ENCODE results near the gene NPRL2.

The NPRL2 gene

DNA sequence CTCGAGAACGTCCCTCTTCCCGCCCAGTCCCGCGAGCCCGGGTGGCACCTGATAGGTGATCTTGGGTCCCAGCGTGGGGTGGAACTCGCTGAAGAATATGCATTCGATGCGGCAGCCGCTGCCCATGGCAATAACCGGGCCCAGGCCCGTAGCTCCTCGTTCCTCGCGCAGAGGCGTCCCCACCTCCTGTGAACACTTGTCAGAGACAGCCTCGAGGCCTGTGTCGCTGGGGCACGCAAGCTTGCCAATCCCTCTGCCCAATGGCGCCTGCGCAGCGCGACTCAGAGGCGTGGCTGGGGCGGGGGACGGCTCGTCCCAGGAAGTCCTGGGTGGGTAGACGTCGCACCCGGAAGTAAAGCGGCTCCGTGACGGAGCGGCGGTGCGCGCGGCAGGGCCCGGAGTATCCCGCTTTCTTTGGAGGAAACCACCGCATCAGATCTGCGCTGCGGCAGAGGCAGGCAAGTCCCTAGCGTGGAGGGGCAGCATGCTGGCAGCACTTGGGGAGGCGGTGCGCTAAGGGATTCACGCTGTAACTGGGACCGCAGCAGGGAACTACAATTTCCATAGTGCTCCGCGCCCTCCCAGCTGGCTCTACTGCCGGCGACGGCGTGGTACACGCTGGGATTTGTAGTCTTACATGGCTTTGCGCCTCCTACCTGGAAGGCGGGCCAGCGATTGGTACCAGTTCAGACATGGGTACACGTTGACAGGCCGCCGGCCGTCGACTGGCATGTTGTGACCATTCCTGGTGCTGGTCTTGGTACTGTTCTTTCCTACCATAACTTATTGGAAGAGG lies at the start of gene NPRL2, which contains the start of gene CYB561D2:
TSS of gene NPRL2 (minus strand) at position 249 of the 796 bp plus-strand sequence. CDS start at position 126, 123 bp downstream.
TSS of gene CYB561D2 (plus strand) at position 336 of the 796 bp plus-strand sequence. CDS start 572 bp downstream, outside the sequence.
- peak; percentile 91 for ATAC-seq
- DNase-seq: peak; percentile 99

DNA sequence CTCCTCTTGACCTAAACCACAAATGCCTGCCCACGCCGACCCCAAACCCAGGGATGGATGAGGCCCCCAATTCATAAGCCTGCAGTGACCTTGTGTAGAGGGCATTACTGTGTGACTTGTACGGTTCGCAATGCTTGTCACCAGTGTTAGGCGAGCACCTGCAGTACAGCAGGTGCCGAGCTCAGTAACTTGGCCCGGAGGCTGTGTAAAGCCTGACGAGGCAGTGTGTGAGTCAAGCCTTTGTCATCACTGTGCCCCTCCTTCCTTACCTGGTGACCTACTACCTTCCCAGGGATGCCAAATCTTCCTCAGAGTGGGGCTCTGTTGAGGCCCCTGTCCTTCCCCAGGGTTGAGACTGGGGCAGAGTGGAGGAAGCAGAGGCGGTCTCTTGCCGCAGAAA lies 45.9 kb upstream of the NPRL2 start:
- ATAC-seq: no peak
- no peak for DNase-seq

DNA sequence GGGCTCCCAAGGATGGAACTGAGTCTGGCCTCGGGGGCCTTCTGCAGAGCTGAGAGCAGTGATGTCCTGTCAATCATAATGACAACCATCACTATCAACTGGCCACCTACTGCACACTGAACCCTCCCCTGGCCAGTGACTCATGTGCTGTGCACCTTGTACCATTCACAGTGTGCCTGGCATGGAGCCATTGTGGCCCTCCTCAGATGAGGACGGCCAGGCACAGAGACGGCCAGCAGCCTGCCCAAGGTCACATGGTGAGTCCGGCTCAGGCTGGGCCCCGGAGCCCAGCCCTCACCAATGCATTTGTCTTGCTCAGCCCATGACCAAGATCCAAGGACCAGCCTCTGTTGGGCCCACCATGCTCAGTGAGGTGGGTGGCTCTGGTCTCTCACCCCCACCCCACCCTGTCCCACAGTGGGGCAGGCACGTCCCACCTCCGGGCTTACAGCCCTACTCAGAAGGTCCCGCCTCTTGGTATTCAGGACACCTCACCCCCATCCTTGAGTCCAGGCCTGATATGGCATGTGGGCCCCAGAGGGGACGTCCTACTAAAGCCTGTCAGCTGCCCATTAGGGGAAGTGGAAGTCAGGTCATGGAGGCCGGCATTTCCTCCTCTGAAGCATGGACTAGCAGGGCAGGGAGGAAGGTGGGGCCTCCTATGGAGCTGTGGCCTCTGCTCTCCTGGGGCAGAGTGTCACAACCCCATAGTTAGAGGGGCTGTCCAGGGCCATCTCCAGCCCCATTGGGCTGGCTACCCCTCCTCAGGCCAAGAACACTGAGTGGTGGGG lies 44.7 kb upstream of the NPRL2 start:
- no peak for ATAC-seq
- DNase-seq: no peak

DNA sequence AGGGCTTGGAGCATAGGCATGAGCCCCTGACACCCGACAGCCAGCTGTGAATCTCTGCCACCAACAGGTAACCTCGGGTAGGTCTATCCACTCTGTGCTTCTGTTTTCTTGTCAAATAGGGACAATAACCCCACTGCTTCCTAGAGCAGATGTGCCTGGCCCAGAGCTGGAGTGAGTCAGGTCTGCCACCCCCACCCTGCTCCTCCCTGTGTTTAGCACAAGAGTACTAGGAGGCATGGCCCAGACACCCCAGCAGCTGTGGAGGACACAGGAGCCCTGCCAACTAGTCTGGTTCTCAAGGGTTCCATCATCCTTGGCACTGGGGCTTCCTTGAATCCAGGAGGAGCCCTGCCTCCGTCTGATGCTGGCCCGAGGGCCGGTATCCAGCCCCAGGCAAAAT lies 42.5 kb upstream of the NPRL2 start:
- ATAC-seq (no peak), DNase-seq (no peak)

DNA sequence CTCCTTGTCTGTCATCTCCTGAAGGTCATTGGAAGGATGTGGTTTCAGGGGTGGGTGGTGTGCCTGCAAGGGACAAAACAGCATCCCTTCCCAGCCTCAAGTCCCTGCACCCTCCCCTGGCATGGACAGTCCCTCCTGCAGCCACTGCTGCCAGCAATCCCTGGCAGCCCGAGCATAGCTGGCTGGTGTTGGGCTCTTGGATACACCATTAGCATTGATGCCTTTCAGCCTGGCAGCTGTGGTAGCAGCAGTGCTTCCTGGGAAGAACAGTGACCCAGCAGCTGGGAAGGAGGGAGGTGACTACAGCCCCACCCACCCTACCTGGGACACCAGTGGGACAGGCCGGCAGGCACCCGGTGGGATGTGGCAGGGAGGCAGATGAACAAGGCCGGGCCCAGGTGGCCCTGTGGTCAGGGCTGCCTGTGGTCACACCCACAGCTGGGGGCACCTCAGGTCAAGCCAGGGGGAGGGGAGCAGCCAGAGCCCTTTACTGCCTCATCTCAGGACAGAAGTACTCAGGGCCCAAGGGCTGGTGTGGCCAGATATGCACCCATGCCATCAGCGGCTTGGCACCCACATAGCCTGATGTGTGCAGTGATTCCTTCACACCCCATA lies 41.6 kb upstream of the NPRL2 start:
- DNase-seq: no peak
- no peak for ATAC-seq

DNA sequence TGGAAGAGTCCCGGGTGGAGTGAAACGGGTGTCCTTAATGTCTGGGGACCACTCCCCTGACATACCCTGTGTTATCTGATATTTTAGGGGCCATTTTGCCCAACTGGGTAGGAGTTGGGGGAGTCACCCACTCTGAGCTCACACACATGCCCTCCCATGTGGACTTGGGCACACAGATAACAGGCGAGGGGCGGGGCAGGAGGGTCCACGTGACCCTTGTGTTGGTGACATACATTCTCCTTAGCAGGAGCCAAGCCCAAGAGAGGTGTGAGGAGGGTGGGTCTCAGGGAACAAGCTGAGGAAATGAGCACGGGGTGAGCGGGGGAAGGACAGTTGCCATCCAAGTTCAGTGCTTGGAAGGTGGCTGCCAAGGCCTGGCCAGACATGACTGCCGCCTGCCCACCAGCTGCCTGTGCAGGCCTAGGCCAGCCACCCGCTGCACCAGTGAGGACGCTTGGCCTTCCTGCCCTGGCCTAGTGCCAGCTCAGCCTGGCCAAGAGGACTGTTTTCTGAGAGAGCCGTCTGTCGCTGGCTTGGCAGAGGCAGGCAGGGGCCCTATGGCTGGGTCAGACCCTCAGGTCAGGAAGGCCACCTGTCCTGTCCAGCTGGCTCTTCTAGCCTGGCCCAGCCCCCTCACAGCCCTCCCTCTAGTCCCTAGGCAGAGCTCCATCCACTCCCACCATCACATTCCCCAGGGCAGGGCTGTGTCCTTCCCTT lies 40.1 kb upstream of the NPRL2 start:
- ATAC-seq (no peak), DNase-seq (no peak)

DNA sequence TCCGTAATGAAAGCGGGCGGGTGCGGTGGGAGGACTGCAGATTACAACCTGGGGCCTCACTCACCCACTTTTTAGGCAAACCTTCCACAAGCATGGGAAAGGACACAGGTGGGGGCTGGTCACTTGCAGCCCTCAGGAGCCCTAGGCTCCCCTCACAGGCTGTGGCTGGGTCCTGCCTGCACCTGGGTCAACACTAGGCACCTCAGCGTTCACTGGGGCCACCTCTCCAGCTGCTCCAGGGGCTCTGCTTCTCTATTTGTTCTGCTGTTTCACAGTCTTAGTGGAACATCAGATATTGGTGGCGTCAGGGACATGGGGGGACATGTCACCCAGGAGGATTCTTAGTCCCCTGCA lies 38.8 kb upstream of the NPRL2 start:
- ATAC-seq: no peak
- no peak for DNase-seq

DNA sequence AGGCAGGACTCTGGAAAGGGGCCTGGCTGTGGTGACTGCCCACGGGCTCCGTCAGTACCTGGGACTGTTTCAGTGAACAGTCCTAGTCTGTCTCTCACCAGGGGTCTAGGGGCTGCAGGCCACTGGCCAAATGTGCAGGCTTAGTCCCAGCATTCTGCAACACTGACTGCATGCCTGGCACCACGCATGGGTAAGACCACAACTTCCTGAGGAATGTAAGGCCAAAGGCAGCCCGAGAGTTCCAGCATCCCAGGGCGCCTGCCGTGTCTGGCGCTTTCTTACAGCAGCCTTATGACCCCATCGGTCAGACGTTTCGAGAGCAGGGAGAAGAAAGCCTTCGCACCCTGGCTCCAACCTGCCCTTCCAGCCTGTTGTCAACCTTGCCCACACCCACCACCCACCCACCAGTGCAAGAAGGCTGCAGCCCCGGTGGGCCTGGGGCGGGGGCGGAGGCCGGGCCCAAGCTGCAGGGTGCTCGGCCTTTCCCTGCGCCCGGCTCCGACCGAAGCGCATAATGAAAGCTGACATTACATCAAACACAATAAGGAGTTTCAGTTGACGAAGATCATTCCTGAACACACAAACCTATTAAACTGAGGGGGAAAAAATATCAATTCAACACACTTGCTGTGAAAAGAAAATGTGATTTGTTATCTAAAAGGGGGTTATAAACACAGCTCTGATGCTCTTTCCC lies 38.3 kb upstream of the NPRL2 start:
- ATAC-seq (no peak), DNase-seq (no peak)

DNA sequence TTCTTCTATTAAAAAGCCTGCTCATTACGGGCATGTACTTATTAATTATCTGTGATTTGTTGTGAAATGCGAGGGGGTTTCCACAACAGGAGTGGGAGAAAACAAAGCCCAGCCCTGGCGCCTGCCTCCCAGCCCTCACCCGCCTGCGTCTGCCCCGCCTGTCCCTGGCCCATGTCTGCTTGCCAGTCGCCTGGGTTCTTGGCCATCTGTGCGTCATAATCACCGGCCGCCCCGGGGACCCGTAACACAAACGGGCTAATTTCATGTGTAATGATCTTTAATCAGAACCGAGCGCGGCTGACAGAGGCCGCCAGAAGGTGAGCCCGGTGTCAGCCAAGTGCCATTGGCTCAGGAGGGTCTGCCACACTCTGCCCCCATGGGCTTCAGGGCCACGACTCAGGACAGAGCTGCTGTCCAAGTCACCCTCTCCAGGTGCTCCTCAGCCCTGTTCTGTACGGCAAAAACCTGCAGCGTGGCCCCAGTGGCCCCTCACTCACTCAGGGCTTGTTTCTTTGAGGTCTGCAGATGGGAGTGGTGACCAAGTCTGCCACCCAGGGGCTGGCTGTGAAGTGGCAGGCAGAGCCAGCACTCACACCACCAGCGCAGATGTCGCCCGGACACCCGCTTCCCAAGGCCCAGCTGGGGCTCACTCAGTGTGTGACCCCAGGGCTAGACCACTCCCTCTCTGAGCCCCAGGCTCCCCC lies 37.6 kb upstream of the NPRL2 start:
- no peak for ATAC-seq
- no peak for DNase-seq

DNA sequence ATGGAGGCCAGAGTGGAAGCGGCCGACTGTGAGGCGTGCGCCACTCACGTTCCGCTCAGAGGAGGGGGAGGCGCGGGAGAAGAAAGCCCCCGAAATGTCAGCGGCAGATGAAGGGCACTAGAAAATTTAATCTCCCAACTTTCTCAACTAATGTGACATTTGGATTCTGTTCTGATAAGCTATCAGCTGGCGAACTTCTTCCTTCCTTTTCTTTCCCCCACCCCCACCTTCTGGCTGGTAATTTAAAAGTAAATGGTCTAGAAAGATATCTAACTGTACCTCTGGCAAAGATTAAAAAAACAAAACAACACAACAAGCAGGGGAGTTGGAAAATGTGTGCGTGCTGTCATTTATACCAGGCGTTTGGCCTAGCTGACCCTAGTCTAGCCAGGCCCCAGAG lies 35.2 kb upstream of the NPRL2 start:
- DNase-seq (no peak), ATAC-seq (no peak)

DNA sequence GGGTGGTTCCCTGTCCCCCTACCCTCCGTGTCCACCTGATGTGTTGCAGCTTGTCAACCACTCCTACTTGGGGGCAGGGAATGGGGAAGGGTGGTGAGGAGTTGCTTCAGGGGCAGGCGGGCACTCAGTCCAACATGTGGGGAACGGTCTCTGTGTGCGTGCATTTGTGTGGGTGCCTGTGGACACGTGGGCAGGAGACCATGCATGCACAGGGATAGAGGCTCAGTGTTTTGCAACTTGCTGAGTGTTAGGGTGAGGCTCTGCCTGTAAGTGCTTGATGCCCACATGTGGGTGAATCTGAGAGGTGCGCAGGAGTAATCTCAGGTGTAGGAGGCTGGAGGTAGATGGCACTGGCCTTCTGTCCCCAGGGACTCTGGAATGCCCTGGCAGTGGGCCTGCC lies 33.2 kb upstream of the NPRL2 start:
- no peak for DNase-seq
- no peak for ATAC-seq

DNA sequence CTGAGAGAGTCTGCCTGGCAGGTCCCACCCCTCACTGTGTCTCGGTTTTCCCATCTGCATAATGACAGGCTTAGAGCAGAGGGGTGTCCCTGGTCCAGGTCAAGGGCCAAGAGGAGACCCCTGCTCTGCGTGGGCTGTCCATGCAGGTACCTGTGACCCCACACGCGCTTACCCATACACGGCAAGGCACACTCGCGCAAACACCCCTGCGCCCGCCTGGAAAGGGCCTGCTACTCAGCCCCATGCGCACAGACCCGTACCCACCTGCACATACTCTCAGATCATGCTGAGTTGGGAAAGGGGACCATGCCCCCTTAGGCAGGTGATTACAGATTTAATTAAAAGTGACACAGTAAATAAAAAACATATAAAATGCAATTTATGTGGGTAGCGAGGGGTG lies 32.1 kb upstream of the NPRL2 start:
- DNase-seq (no peak), ATAC-seq (no peak)

DNA sequence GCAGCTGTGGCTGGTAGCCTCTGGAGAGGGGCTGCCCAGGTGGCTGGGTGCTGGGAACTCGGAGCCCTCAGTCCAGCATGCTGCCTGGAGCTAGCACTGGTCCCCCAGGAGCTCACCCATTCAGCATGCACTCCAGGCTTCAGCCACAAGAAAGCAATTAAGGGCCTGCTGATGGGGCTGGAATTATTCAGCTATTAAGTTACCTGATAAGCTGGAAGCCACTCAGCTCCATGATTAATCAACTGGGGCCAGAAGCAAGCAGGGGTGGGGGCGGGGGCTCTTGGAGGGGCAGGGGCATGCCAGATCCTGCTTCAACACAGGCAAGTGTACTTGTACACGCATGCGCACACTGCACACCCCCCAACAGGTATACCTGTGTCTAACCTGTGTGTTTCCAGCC lies 30.8 kb upstream of the NPRL2 start:
- DNase-seq (no peak), ATAC-seq (no peak)

DNA sequence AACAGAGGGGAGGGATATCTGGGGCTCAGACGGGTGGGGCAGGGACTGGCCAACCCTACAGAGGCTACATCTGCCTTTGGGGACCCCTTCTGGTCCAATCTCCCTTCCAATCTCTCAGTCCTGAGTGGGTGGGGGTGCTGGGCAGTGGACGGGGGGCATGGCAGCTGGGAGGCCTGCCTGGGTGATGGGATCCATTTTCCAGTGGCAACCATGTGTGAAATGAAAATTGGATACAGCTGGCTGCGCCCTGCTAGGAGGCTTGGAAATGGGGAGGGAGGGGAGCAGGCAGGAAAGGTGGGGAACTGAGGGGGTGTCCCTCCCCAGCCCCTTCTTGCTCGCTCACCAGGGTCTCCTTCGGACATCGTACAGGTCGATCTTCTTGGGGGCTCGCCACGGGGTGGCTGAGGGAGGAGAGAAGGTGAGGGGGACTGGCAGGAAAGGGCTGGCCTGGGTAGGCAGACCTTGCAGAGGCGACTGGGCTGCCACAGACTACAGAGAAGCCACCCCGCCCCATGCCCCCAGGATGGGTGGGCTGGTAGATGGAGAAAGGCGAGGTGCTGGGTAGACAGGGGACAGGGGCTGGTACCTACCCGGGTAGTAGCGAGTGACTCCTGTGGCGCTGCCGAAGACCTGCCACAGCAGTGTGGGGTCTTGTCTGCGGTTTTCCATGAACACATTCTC lies 30.0 kb upstream of the NPRL2 start:
- no peak for ATAC-seq

DNA sequence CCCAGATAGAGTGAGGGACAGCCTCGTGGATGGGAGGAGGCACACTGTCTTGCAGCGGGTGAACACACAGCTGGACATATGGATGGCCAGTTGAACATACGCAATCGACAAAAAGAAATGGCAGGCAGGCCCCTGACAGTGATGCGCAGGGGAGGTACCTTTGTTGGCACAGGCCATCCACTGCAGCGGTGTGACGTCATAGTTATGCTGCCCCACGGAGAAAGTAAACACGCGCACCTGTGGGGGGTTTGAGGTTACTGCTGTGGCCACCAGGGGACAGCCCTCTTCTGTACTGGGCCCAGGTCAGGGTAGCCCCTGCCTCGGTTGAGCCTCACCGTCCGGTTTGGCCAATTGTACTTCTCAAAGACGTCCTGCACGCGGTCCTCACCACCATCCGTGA lies 28.2 kb upstream of the NPRL2 start:
- no peak for ATAC-seq
- DNase-seq: no peak

More for the DNA sequence above, 30.0 kb upstream of the NPRL2 start:
- DNase-seq: no peak

DNA sequence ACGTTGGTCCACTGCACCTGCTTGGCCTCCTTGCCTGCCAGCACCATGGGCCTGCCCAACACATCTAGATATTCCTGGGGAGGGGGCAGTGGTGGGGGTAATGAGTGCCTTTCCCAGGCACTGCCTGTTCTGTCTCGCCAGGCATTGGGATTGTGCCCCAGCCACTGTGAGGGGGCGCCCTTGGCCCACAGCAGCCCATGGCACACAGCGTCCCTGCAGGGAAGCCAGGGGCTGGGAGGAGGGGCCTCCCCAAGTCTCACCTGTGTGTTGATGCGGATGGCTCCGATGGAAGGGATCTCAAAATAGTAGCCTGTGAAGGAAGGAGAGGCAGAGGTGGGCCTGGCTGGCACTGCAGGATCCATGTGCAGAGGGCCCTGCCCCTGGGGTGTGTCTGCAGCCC lies 27.4 kb upstream of the NPRL2 start:
- DNase-seq (no peak), ATAC-seq (no peak)

DNA sequence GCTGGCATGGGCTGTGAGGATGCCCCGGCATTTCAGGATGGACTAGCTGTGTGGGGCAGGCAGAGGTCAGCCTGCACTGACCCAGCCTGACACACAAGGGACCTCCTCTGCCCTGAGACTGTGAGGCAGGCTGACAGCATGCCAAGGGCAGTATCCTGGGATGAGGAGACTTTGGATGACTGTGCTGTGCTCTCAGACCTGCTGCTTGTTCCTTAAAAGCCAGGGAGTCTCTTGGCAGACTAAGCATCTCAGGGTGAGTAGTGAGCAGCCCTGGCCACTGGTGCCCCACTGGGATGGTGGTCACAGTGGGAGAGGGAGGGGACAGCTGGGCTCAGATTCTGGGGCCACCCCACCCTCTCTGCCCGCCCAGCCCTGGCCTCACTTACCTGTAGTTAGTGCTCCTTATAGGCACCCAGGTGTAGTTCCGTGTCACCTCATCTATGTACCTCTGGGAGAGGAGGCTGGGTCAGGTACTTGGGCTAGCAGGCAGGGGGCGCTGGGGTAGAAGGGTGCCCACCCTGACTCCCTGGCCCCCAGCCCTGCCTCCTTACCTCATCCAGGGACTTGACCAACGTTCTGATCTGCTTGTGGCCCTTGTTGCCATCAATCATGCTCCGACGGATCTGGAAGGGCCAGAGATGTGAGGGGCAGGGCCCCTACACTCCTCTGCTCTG lies 24.8 kb upstream of the NPRL2 start:
- no peak for ATAC-seq
- DNase-seq: no peak

DNA sequence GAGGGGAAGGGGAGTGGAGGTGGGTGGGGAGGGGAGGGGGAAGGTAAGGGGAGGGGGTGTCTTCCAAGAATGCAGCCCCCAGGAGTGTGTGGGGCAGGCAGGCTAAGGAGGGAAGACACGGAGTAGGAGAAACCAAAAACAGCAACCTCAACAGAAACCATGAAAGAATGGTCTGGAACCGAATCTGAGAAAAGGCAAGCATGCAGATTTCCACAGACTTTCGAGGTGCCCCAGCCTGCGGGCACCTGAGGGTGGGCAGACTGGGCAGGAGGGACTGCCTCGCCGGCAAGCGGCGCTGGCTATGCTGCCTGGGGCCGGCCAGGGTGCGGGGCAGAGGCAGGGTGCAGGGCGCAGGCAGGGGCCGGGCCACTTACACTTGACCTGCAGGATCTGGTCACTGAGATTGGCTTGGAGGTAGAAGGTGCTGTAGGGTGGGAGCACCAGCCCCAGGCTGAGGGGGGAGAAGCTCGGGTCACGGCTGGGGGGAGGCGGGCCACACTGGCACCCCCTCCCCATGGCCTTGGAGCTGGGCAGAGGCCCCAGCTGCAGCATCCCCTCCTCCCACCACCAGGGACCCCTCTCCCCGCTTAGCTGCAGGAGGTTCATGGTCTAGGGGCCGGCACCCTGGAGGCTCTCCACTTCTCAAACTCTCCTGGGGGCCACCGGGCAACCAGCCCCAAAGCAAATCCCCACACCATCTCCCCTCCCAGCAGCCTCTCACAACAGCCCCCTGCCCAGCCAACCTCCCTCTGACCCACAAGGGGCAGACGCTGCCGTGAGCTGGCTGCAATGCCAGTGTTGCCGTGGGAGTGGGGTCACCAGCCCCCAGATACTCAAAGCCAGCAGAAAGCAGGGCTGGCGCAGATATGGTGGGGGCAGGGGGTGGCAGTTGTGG lies 24.0 kb upstream of the NPRL2 start:
- DNase-seq (no peak), ATAC-seq (no peak)
